GM19467 (cell line): ENCODE data around the gene SERPINB8.
A peak's percentile ranks its signal among the peaks of the same experiment; 100 is the strongest.

Experiments
- ATAC-seq: cut with Tn5 transposase; IDR thresholded peaks from one replicate; pipeline ENCODE4 v1.9.1; 2021; ENCODE audit warnings: mild to moderate bottlenecking, moderate library complexity; ENCODE audit not compliant: unreplicated experiment

The SERPINB8 gene

GRCh38 chr18:64009305-64009704, 39.4 kb downstream of the SERPINB8 start:
- no peak for ATAC-seq

- ATAC-seq = no peak
These were observed 41.6 kb downstream of the SERPINB8 start for GRCh38 chr18:64011513-64011912.

- ATAC-seq = no peak
These were observed 48.0 kb downstream of the SERPINB8 start for GRCh38 chr18:64017870-64018269.

- ATAC-seq = no peak
These were observed 50.3 kb downstream of the SERPINB8 start for GRCh38 chr18:64019922-64020756.

GRCh38 chr18:64026350-64026749, 56.5 kb downstream of the SERPINB8 start:
- ATAC-seq = no peak

- no peak for ATAC-seq
These were observed 58.2 kb downstream of the SERPINB8 start for GRCh38 chr18:64027931-64028695.

GRCh38 chr18:64029096-64029495, 59.2 kb downstream of the SERPINB8 start:
- ATAC-seq = no peak

GRCh38 chr18:64031411-64031810, 61.5 kb downstream of the SERPINB8 start:
- ATAC-seq = no peak

- no peak for ATAC-seq
These were observed 62.4 kb downstream of the SERPINB8 start for GRCh38 chr18:64032312-64032711.

- peak; percentile 65 for ATAC-seq
These were observed 68.0 kb downstream of the SERPINB8 start for GRCh38 chr18:64037812-64038414.
